ENCODE data around the gene CDH23.

Gene CDH23

GRCh38 chr10:71820966-71821365 lies 424.2 kb downstream of the CDH23 start:
- no peak overlapping the region for H3K9ac ChIP-seq
- no peaks in the 10 kb centered on the region for H3K79me2 ChIP-seq (ENCODE audit: insufficient read depth, low read depth)
- H3K27ac ChIP-seq: no peak overlapping the region
- H4K20me1 ChIP-seq (ENCODE audit: insufficient read depth): no peaks in the 10 kb centered on the region
- H2AFZ ChIP-seq (ENCODE audit: low read depth): no peak overlapping the region
- TF ChIP-seq CTCF (conservative IDR thresholded peaks at IDR 0.05; ENCODE audit: low read depth, low read length): no peak
- no peaks in the 10 kb centered on the region for H3K27me3 ChIP-seq (ENCODE audit: insufficient read depth, low read depth)
- no peak overlapping the region for H3K4me3 ChIP-seq (IDR thresholded peaks at IDR 0.05; ENCODE audit: insufficient read depth, low read depth, low read length)
- no peaks in the 10 kb centered on the region for H3K4me1 ChIP-seq (ENCODE audit: low read depth, poor library complexity, severe bottlenecking)
- no peak overlapping the region for H3K4me2 ChIP-seq
- H3K36me3 ChIP-seq (ENCODE audit: insufficient read depth): no peaks in the 10 kb centered on the region

- Histone ChIP-seq H3K4me3 (IDR thresholded peaks at IDR 0.05; ENCODE audit: insufficient read depth, low read depth, low read length) (no peak overlapping the region), H3K79me2 (ENCODE audit: insufficient read depth, low read depth) (no peaks in the 10 kb centered on the region), H3K9ac (no peak overlapping the region), H2AFZ (ENCODE audit: low read depth) (no peak overlapping the region), H3K4me2 (no peak overlapping the region), H3K27me3 (ENCODE audit: insufficient read depth, low read depth) (no peaks in the 10 kb centered on the region), H3K4me1 (ENCODE audit: low read depth, poor library complexity, severe bottlenecking) (no peaks in the 10 kb centered on the region), H3K27ac (no peak overlapping the region), H3K36me3 (ENCODE audit: insufficient read depth) (no peaks in the 10 kb centered on the region), H4K20me1 (ENCODE audit: insufficient read depth) (no peaks in the 10 kb centered on the region)
- TF ChIP-seq CTCF (conservative IDR thresholded peaks at IDR 0.05; ENCODE audit: low read depth, low read length): no peak
These were observed 425.4 kb downstream of the CDH23 start for GRCh38 chr10:71821909-71822763.

GRCh38 chr10:71823356-71823755 lies 426.6 kb downstream of the CDH23 start:
- no peak overlapping the region for H2AFZ ChIP-seq (ENCODE audit: low read depth)
- no peaks in the 10 kb centered on the region for H3K27me3 ChIP-seq (ENCODE audit: insufficient read depth, low read depth)
- no peaks in the 10 kb centered on the region for H3K4me1 ChIP-seq (ENCODE audit: low read depth, poor library complexity, severe bottlenecking)
- H3K4me3 ChIP-seq (IDR thresholded peaks at IDR 0.05; ENCODE audit: insufficient read depth, low read depth, low read length): no peak overlapping the region
- no peak overlapping the region for H3K9ac ChIP-seq
- H3K4me2 ChIP-seq: no peak overlapping the region
- no peaks in the 10 kb centered on the region for H4K20me1 ChIP-seq (ENCODE audit: insufficient read depth)
- no peak for TF ChIP-seq CTCF (conservative IDR thresholded peaks at IDR 0.05; ENCODE audit: low read depth, low read length)
- H3K36me3 ChIP-seq (ENCODE audit: insufficient read depth): no peaks in the 10 kb centered on the region
- no peaks in the 10 kb centered on the region for H3K79me2 ChIP-seq (ENCODE audit: insufficient read depth, low read depth)
- no peak overlapping the region for H3K27ac ChIP-seq

GRCh38 chr10:71824333-71824732 lies 427.6 kb downstream of the CDH23 start:
- no peak overlapping the region for H3K4me3 ChIP-seq (IDR thresholded peaks at IDR 0.05; ENCODE audit: insufficient read depth, low read depth, low read length)
- H3K27me3 ChIP-seq (ENCODE audit: insufficient read depth, low read depth): no peaks in the 10 kb centered on the region
- no peaks in the 10 kb centered on the region for H4K20me1 ChIP-seq (ENCODE audit: insufficient read depth)
- H3K4me2 ChIP-seq: no peak overlapping the region
- H3K36me3 ChIP-seq (ENCODE audit: insufficient read depth): no peaks in the 10 kb centered on the region
- no peak overlapping the region for H3K27ac ChIP-seq
- H3K9ac ChIP-seq: no peak overlapping the region
- no peak for TF ChIP-seq CTCF (conservative IDR thresholded peaks at IDR 0.05; ENCODE audit: low read depth, low read length)
- H2AFZ ChIP-seq (ENCODE audit: low read depth): no peak overlapping the region
- no peaks in the 10 kb centered on the region for H3K79me2 ChIP-seq (ENCODE audit: insufficient read depth, low read depth)
- H3K4me1 ChIP-seq (ENCODE audit: low read depth, poor library complexity, severe bottlenecking): no peaks in the 10 kb centered on the region
